Lower leg skin (tissue), 4 donors: ENCODE results near the gene HPS3. TPM values are rescaled to one million over a fixed set of nuclear protein-coding genes. Genes with fewer than 3 reads are reported as not detected.

Experiments
- DNase-seq, 2 donors: peaks; one replicate each; pipeline ENCODE4 v3.0.0-alpha.2; 2019; ENCODE audit warnings: low spot score in 2 of 2
- H3K4me3 ChIP-seq: fragments of 200-600 bp; sonication (generic); 2 replicates; pipeline ENCODE4 v1.5.1; 2017; ENCODE audit warnings: mild to moderate bottlenecking, low read depth; ENCODE audit not compliant: poor library complexity, severe bottlenecking
- POLR2A ChIP-seq, 2 donors: fragments of 450-650 bp; IDR thresholded peaks; one replicate each; pipeline ENCODE4 v1.6.1; 2016 to 2017; ENCODE audit warnings: antibody characterized with exemption in 2 of 2, mild to moderate bottlenecking in 1 of 2, moderate library complexity in 1 of 2
- WGBS, 2 donors: methylation state at CpG; one replicate each; pipeline ENCODE4 v1.1.5; 2018; 5-methylcytosine and 5-hydroxymethylcytosine counted together
- intact Hi-C: fragments of 100-400 bp; cut with DNase I; formaldehyde crosslinking; loops from one replicate; pipeline ENCODE4 v1.15.0; 2023; ENCODE audit warnings: low total_unique reads
- total RNA-seq, 4 donors: library from RNA; depleted of rRNA; stranded (reverse); fragments of >200 nt; gene quantifications; one replicate each; pipeline ENCODE4 v1.1.0, GENCODE V29; 2016
- TF ChIP-seq, protein P1 (sequence below), 3 donors: fragments of 450-650 bp; IDR thresholded peaks; one replicate each; pipeline ENCODE4 v1.5.1; 2016; ENCODE audit warnings: antibody characterized with exemption in 3 of 3, mild to moderate bottlenecking in 3 of 3, moderate library complexity in 2 of 3

Gene HPS3
- total RNA-seq, 4 donors from 2014 or later = 5.7 to 11.3 (median 8.2) TPM

DNA sequence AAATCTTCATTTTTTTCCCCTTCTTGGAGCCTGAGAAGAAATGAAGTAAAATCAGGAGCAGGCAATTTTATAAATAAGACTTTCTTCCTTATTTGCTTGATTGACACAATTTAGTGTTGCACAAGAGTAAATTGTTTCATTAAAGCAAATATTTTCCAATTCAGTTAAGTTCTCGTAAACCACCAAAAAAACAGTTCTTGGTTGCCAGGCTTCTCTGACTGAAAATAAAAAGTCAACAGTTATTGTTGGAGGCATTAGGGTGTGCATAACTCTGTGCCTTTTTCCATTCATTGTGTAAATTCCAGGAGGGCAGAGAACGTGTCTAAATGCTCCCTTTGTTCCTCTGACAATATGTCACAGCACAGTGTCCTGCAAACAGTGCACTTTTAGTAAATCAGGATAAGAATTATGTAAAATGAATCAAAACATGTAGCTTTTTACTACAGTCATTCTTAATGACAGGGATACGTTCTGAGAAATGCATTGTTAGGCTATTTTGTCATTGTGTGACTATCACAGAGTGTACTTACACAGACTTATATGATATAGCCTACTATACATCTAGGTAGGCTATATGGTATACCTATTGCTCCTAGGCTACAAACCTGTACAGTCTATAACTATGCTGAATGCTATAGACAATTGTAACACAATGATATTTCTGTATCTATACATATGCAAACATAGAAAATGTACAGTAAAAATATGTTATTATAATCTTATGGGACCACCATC lies 92.5 kb downstream of the HPS3 start, which contains the start of gene CP:
Gene CP (minus strand): TSS at position 47 of the 735 bp plus-strand sequence. CDS start 37 bp downstream, at position 10.
- intact Hi-C loops = no loop called here
- no peak for DNase-seq
- 34 to 46% methylated on average over 3 of the region's 3 CpGs for WGBS, 2 donors
- TF ChIP-seq, protein P1, sequence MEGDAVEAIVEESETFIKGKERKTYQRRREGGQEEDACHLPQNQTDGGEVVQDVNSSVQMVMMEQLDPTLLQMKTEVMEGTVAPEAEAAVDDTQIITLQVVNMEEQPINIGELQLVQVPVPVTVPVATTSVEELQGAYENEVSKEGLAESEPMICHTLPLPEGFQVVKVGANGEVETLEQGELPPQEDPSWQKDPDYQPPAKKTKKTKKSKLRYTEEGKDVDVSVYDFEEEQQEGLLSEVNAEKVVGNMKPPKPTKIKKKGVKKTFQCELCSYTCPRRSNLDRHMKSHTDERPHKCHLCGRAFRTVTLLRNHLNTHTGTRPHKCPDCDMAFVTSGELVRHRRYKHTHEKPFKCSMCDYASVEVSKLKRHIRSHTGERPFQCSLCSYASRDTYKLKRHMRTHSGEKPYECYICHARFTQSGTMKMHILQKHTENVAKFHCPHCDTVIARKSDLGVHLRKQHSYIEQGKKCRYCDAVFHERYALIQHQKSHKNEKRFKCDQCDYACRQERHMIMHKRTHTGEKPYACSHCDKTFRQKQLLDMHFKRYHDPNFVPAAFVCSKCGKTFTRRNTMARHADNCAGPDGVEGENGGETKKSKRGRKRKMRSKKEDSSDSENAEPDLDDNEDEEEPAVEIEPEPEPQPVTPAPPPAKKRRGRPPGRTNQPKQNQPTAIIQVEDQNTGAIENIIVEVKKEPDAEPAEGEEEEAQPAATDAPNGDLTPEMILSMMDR (IDR thresholded peaks at IDR 0.05) = no peak
- TF ChIP-seq POLR2A (IDR thresholded peaks at IDR 0.05) = no peak
- no peak within 1 kb of the TSS for H3K4me3 ChIP-seq

Other genes with a start within 250 kb of the HPS3 start
- gene GYG1, start 138.1 kb upstream of the HPS3 start, total RNA-seq = 10 to 100 TPM in 1 of 4 donors, 1 to 10 TPM in 3; 6.7 to 12.3 (median 7.5) TPM
- gene HLTF, start 43.1 kb upstream of the HPS3 start, total RNA-seq = 1 to 10 TPM; 3.3 to 7.7 (median 5.7) TPM
- 10 to 100 TPM in 3 of 4 donors, 1 to 10 TPM in 1; 7.2 to 35.8 (median 13.0) TPM for gene CP, start 92.2 kb downstream of the HPS3 start, total RNA-seq
- 1 to 10 TPM; 1.3 to 4.9 (median 3.0) TPM for gene TM4SF18, start 204.0 kb downstream of the HPS3 start, total RNA-seq
- gene TM4SF1, start 248.0 kb downstream of the HPS3 start, total RNA-seq = 100 to 1,000 TPM in 1 of 4 donors, 10 to 100 TPM in 3; 24.5 to 131 (median 51.0) TPM